Loucy (cell line): ENCODE measurements around the gene STXBP1.

Source experiments
- H2AFZ ChIP-seq: fragments of 200-600 bp; sonication (generic); 2 replicates; pipeline ENCODE4 v1.6.0; 2016; ENCODE audit warnings: antibody characterized with exemption, mild to moderate bottlenecking, low read length, moderate library complexity
- H3F3A ChIP-seq: fragments of 200-600 bp; 2 replicates; pipeline ENCODE4 v1.6.0; 2016; ENCODE audit warnings: antibody characterized with exemption, low read depth, mild to moderate bottlenecking
- H3K27me3 ChIP-seq: fragments of 200-600 bp; sonication (generic); 2 replicates; pipeline ENCODE4 v1.6.1; 2014; ENCODE audit warnings: low read length, mild to moderate bottlenecking; ENCODE audit not compliant: insufficient read depth, poor library complexity, severe bottlenecking
- H3K36me3 ChIP-seq: fragments of 200-600 bp; sonication (generic); 2 replicates; pipeline ENCODE4 v1.6.1; 2016; ENCODE audit warnings: low read length; ENCODE audit not compliant: insufficient read depth
- H3K4me1 ChIP-seq: fragments of 200-600 bp; sonication (generic); 2 replicates; pipeline ENCODE4 v1.5.1; 2014; ENCODE audit warnings: low read length, mild to moderate bottlenecking; ENCODE audit not compliant: insufficient read depth, poor library complexity, severe bottlenecking
- H3K4me2 ChIP-seq: fragments of 200-600 bp; sonication (generic); 2 replicates; pipeline ENCODE4 v1.6.0; 2014; ENCODE audit warnings: antibody characterized with exemption, low read length, low read depth, mild to moderate bottlenecking; ENCODE audit not compliant: poor library complexity, severe bottlenecking
- H3K4me3 ChIP-seq: fragments of 200-600 bp; sonication (generic); 2 replicates; pipeline ENCODE4 v1.5.1; 2014; ENCODE audit warnings: low read length, mild to moderate bottlenecking, mixed read lengths; ENCODE audit not compliant: poor library complexity, severe bottlenecking
- H3K79me2 ChIP-seq: fragments of 200-600 bp; sonication (generic); 2 replicates; pipeline ENCODE4 v1.6.1; 2014; ENCODE audit warnings: low read length; ENCODE audit not compliant: insufficient read depth
- H3K9ac ChIP-seq: fragments of 200-600 bp; sonication (generic); 2 replicates; pipeline ENCODE4 v1.6.0; 2014; ENCODE audit warnings: mild to moderate bottlenecking, low read depth, low read length, moderate library complexity; ENCODE audit not compliant: poor library complexity, severe bottlenecking
- H3K9me2 ChIP-seq: fragments of 200-600 bp; sonication (generic); replicated peaks from 2 replicates; pipeline ENCODE4 v1.6.1; 2016; ENCODE audit warnings: low read depth, low read length, mixed read lengths
- H3K9me3 ChIP-seq: fragments of 200-600 bp; sonication (generic); 2 replicates; pipeline ENCODE4 v1.6.1; 2014; ENCODE audit warnings: mild to moderate bottlenecking, antibody characterized with exemption, low read length, low read depth; ENCODE audit not compliant: insufficient read depth
- H4K20me1 ChIP-seq: fragments of 200-600 bp; sonication (generic); 2 replicates; pipeline ENCODE4 v1.6.0; 2014; ENCODE audit warnings: antibody characterized with exemption, low read length, mild to moderate bottlenecking; ENCODE audit not compliant: insufficient read depth, poor library complexity, severe bottlenecking
- EZH2phosphoT487 ChIP-seq: fragments of 200-600 bp; IDR thresholded peaks from 2 replicates; pipeline ENCODE4 v1.6.1; 2018; ENCODE audit warnings: antibody characterized with exemption, mild to moderate bottlenecking, moderate library complexity, borderline replicate concordance
- TF ChIP-seq, protein P1 (sequence below): fragments of 200-600 bp; sonication (generic); conservative IDR thresholded peaks from 2 replicates; pipeline ENCODE4 v1.5.1; 2014; ENCODE audit warnings: mild to moderate bottlenecking, antibody characterized with exemption, low read length

STXBP1 gene

DNA sequence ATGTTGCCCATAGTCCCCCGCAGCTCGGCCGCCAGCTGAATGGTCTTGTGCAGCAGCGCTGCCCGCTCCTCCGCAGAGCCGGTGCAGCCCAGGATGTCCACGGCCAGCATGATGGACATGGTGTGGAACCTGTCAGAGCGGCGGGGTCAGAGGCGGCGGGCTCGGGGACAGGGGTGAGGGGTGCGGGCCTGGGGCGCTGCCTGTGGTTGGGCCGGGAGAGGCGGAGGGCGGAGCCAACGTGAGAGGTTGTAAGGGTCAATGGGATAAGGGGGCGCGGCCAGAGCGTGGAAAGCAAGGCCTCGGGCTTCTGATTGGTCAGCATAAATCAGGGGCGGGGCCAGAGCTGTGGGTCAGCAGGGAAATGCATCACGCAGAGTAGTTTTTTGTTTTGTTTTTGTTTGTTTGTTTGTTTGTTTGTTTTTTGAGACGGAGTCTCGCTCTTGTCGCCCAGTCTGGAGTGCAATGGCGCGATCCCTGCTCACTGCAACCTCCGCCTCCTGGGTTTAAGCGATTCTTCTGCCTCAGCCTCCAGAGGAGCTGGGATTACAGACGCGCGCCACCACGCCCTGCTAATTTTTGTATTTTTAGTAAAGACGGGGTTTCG, 129.9 kb downstream of the STXBP1 start:
- Histone ChIP-seq H4K20me1 (no peaks in the 10 kb centered on the region), H2AFZ (no peak overlapping the region), H3K4me2 (no peak overlapping the region), H3K36me3 (peaks cover 79% of the 10 kb centered on the region; the same call in 1 of the 2 replicates), H3K27me3 (no peaks in the 10 kb centered on the region), H3F3A (no peaks in the 10 kb centered on the region), H3K79me2 (no peaks in the 10 kb centered on the region), H3K9me2 (no peaks in the 10 kb centered on the region), H3K4me3 (no peak overlapping the region), H3K4me1 (no peaks in the 10 kb centered on the region), H3K9me3 (no peaks in the 10 kb centered on the region), H3K9ac (no peak overlapping the region)
- TF ChIP-seq EZH2phosphoT487 = no peak
- TF ChIP-seq, protein P1, sequence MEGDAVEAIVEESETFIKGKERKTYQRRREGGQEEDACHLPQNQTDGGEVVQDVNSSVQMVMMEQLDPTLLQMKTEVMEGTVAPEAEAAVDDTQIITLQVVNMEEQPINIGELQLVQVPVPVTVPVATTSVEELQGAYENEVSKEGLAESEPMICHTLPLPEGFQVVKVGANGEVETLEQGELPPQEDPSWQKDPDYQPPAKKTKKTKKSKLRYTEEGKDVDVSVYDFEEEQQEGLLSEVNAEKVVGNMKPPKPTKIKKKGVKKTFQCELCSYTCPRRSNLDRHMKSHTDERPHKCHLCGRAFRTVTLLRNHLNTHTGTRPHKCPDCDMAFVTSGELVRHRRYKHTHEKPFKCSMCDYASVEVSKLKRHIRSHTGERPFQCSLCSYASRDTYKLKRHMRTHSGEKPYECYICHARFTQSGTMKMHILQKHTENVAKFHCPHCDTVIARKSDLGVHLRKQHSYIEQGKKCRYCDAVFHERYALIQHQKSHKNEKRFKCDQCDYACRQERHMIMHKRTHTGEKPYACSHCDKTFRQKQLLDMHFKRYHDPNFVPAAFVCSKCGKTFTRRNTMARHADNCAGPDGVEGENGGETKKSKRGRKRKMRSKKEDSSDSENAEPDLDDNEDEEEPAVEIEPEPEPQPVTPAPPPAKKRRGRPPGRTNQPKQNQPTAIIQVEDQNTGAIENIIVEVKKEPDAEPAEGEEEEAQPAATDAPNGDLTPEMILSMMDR = no peak
